SU-DHL-6 (cell line): ENCODE measurements around the gene HBA1.

Experiments
- CTCF ChIP-seq: fragments of 200-600 bp; sonication (generic); IDR thresholded peaks from one replicate; pipeline ENCODE4 v1.5.1; 2017; ENCODE audit warnings: antibody characterized with exemption, mild to moderate bottlenecking, low read length, moderate library complexity; ENCODE audit not compliant: insufficient read depth, poor library complexity, severe bottlenecking
- EZH2phosphoT487 ChIP-seq: fragments of 200-600 bp; sonication (generic), shearing (Covaris generic); conservative IDR thresholded peaks from 2 replicates; pipeline ENCODE4 v1.6.1; 2018; ENCODE audit warnings: mild to moderate bottlenecking, antibody characterized with exemption, low read length, moderate library complexity, mixed read lengths

DNA sequence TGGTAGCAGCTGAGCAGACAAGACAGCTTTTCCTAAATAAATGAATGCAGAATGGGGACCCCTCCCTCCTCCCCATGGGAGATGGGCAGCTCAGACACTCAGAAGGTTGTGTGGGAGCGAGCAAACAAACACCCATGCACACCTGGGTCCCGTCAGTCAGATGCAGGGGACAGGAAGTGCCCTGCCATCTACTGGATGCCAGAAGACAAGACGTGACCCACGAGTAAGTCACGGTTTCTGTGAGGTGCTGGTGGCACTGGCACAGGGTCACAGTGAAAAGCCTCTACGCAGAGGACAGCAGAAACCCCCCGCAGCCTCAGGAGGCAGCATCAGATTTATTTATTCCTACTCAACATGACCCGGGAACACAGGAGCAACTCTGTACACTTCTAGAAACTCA, 12.2 kb downstream of the HBA1 start:
- TF ChIP-seq CTCF = peak; percentile 35
- no peak for TF ChIP-seq EZH2phosphoT487
